MM.1S (cell line): Measurements from ENCODE around the gene CCDC136.

Source experiments
- DNase-seq: peaks from one replicate; pipeline ENCODE4 v3.0.0-alpha.2; 2015
- H2AFZ ChIP-seq: fragments of 300-600 bp; sonication (generic); 2 replicates; pipeline ENCODE4 v1.6.0; 2016; ENCODE audit warnings: antibody characterized with exemption, low read length
- H3F3A ChIP-seq: fragments of 300-600 bp; sonication (generic); 2 replicates; pipeline ENCODE4 v1.6.1; 2016; ENCODE audit warnings: mild to moderate bottlenecking, antibody characterized with exemption, low read length, moderate library complexity, mixed read lengths; ENCODE audit not compliant: insufficient read depth
- H3K27ac ChIP-seq: fragments of 300-600 bp; sonication (generic); 2 replicates; pipeline ENCODE4 v1.5.1; 2016; ENCODE audit warnings: mild to moderate bottlenecking, low read length
- H3K27me3 ChIP-seq: fragments of 300-600 bp; sonication (generic); replicated peaks from 2 replicates; pipeline ENCODE4 v1.6.0; 2016; ENCODE audit warnings: low read length; ENCODE audit not compliant: insufficient read depth
- H3K36me3 ChIP-seq: fragments of 300-600 bp; sonication (generic); replicated peaks from 2 replicates; pipeline ENCODE4 v1.6.1; 2016; ENCODE audit warnings: mild to moderate bottlenecking, low read length, mixed read lengths; ENCODE audit not compliant: insufficient read depth
- H3K4me1 ChIP-seq: fragments of 300-600 bp; sonication (generic); 2 replicates; pipeline ENCODE4 v1.6.1; 2016; ENCODE audit warnings: low read length, mixed read lengths
- H3K4me2 ChIP-seq: fragments of 300-600 bp; sonication (generic); 2 replicates; pipeline ENCODE4 v1.6.0; 2016; ENCODE audit warnings: low read depth, low read length
- H3K4me3 ChIP-seq: fragments of 300-600 bp; sonication (generic); 2 replicates; pipeline ENCODE4 v1.5.1; 2016; ENCODE audit warnings: low read length, mixed read lengths
- H3K79me2 ChIP-seq: fragments of 300-600 bp; sonication (generic); 2 replicates; pipeline ENCODE4 v1.6.1; 2016; ENCODE audit warnings: mixed run types, low read length, mixed read lengths
- H3K9ac ChIP-seq: fragments of 300-600 bp; sonication (generic); 2 replicates; pipeline ENCODE4 v1.6.1; 2016; ENCODE audit warnings: low read length, mixed read lengths
- H3K9me2 ChIP-seq: fragments of 300-600 bp; sonication (generic); replicated peaks from 2 replicates; pipeline ENCODE4 v1.6.1; 2016; ENCODE audit warnings: mild to moderate bottlenecking, low read length, mixed read lengths; ENCODE audit not compliant: insufficient read depth
- H3K9me3 ChIP-seq: fragments of 300-600 bp; sonication (generic); replicated peaks from 2 replicates; pipeline ENCODE4 v1.6.1; 2016; ENCODE audit warnings: mild to moderate bottlenecking, low read length, mixed read lengths; ENCODE audit not compliant: insufficient read depth
- H4K20me1 ChIP-seq: fragments of 300-600 bp; sonication (generic); 2 replicates; pipeline ENCODE4 v1.6.1; 2016; ENCODE audit warnings: mild to moderate bottlenecking, low read length, moderate library complexity, mixed read lengths; ENCODE audit not compliant: insufficient read depth
- CTCF ChIP-seq: fragments of 300-600 bp; sonication (generic); IDR thresholded peaks from 2 replicates; pipeline ENCODE4 v1.5.1; 2016; ENCODE audit warnings: antibody characterized with exemption, low read length, mixed read lengths
- EZH2 ChIP-seq: fragments of 300-600 bp; sonication (generic); optimal IDR thresholded peaks from 2 replicates; pipeline ENCODE3; 2017; ENCODE audit warnings: low read depth, mild to moderate bottlenecking, antibody characterized with exemption, low read length, mixed read lengths
- EZH2phosphoT487 ChIP-seq: fragments of 300-600 bp; sonication (generic); IDR thresholded peaks from 2 replicates; pipeline ENCODE4 v1.6.1; 2018; ENCODE audit warnings: antibody characterized with exemption, low read length

The CCDC136 gene

GRCh38 chr7:128831178-128831993, 39.6 kb downstream of the CCDC136 start:
- TF ChIP-seq EZH2: no peak
- no peak for TF ChIP-seq CTCF
- no peak for TF ChIP-seq EZH2phosphoT487
- Histone ChIP-seq H3K79me2 (no peaks in the 10 kb centered on the region), H3K27ac (no peak overlapping the region), H3K9me2 (no peaks in the 10 kb centered on the region), H3K4me1 (no peaks in the 10 kb centered on the region; the same call in 1 of the 2 replicates), H3K4me2 (no peak overlapping the region), H3K4me3 (no peak overlapping the region), H3F3A (no peaks in the 10 kb centered on the region), H3K36me3 (no peaks in the 10 kb centered on the region), H3K27me3 (peaks cover 49% of the 10 kb centered on the region), H3K9me3 (no peaks in the 10 kb centered on the region), H2AFZ (no peak overlapping the region), H3K9ac (no peak overlapping the region), H4K20me1 (no peaks in the 10 kb centered on the region)
- no peak for DNase-seq

- Histone ChIP-seq H3K79me2 (no peaks in the 10 kb centered on the region), H2AFZ (no peak overlapping the region), H3K27ac (no peak overlapping the region), H3K4me3 (no peak overlapping the region), H4K20me1 (no peaks in the 10 kb centered on the region), H3K36me3 (no peaks in the 10 kb centered on the region), H3K4me2 (no peak overlapping the region), H3K9me3 (no peaks in the 10 kb centered on the region), H3F3A (no peaks in the 10 kb centered on the region), H3K4me1 (no peaks in the 10 kb centered on the region; the same call in 1 of the 2 replicates), H3K9me2 (no peaks in the 10 kb centered on the region), H3K27me3 (peaks cover 49% of the 10 kb centered on the region), H3K9ac (no peak overlapping the region)
- DNase-seq: no peak
- no peak for TF ChIP-seq EZH2phosphoT487
- TF ChIP-seq CTCF: no peak
- no peak for TF ChIP-seq EZH2
Measured at GRCh38 chr7:128831994-128832879, 40.5 kb downstream of the CCDC136 start.

- no peak for DNase-seq
- no peaks in the 10 kb centered on the region for H3K79me2 ChIP-seq
- no peaks in the 10 kb centered on the region for H4K20me1 ChIP-seq
- no peak overlapping the region for H3K4me2 ChIP-seq
- H3K36me3 ChIP-seq: no peaks in the 10 kb centered on the region
- H3K9me2 ChIP-seq: no peaks in the 10 kb centered on the region
- H3K27me3 ChIP-seq: peaks cover 49% of the 10 kb centered on the region
- H3K9ac ChIP-seq: no peak overlapping the region
- TF ChIP-seq CTCF (no peak), EZH2phosphoT487 (no peak), EZH2 (no peak)
- H2AFZ ChIP-seq: no peak overlapping the region
- no peaks in the 10 kb centered on the region for H3K9me3 ChIP-seq
- H3K27ac ChIP-seq: no peak overlapping the region
- no peak overlapping the region for H3K4me3 ChIP-seq
- H3F3A ChIP-seq: no peaks in the 10 kb centered on the region
- H3K4me1 ChIP-seq: no peaks in the 10 kb centered on the region; the same call in 1 of the 2 replicates
Measured at GRCh38 chr7:128832880-128833147, 41.0 kb downstream of the CCDC136 start.
